WTC11 (cell line): ENCODE measurements around the gene TMUB1.

Source experiments
- FOXK1 ChIP-seq: sonication (generic); formaldehyde crosslinking; IDR thresholded peaks from 2 replicates; pipeline ENCODE4 v1.8.0; 2022; ENCODE audit warnings: mild to moderate bottlenecking, moderate library complexity, missing genetic modification reagents
- IRF1 ChIP-seq: sonication (generic); formaldehyde crosslinking; IDR thresholded peaks from 2 replicates; pipeline ENCODE4 v1.8.0; 2023; ENCODE audit warnings: missing genetic modification reagents

- TF ChIP-seq FOXK1 (CRISPR knock-in tag) (no peak), IRF1 (CRISPR knock-in tag) (no peak)
These were observed 37.6 kb upstream of the TMUB1 start for GRCh38 chr7:151120896-151121295.
